GM19035 (cell line): ENCODE measurements around the gene TNS3.

Experiments used
- ATAC-seq: cut with Tn5 transposase; IDR thresholded peaks from one replicate; pipeline ENCODE4 v1.9.1; 2021; ENCODE audit not compliant: unreplicated experiment

Gene TNS3

GRCh38 chr7:47295606-47296005 is 286.3 kb downstream of the TNS3 start:
- no peak for ATAC-seq

GRCh38 chr7:47294556-47295222 is 287.2 kb downstream of the TNS3 start:
- ATAC-seq: no peak

- ATAC-seq: no peak
These were observed 287.9 kb downstream of the TNS3 start for GRCh38 chr7:47293884-47294555.

- no peak for ATAC-seq
These were observed 289.0 kb downstream of the TNS3 start for GRCh38 chr7:47292832-47293309.

- ATAC-seq: peak; percentile 97
These were observed 290.3 kb downstream of the TNS3 start for GRCh38 chr7:47291461-47292081.

GRCh38 chr7:47290867-47291266 is 291.0 kb downstream of the TNS3 start:
- no peak for ATAC-seq

GRCh38 chr7:47290466-47290865 is 291.4 kb downstream of the TNS3 start:
- no peak for ATAC-seq

- no peak for ATAC-seq
These were observed 293.9 kb downstream of the TNS3 start for GRCh38 chr7:47288060-47288459.

GRCh38 chr7:47285860-47286491 is 295.9 kb downstream of the TNS3 start:
- ATAC-seq: no peak

GRCh38 chr7:47284691-47285635 is 296.9 kb downstream of the TNS3 start:
- no peak for ATAC-seq

- ATAC-seq: no peak
These were observed 298.3 kb downstream of the TNS3 start for GRCh38 chr7:47283497-47284131.

- no peak for ATAC-seq
These were observed 299.0 kb downstream of the TNS3 start for GRCh38 chr7:47282790-47283496.

GRCh38 chr7:47281966-47282643 is 299.8 kb downstream of the TNS3 start:
- no peak for ATAC-seq

GRCh38 chr7:47281161-47281560 is 300.8 kb downstream of the TNS3 start:
- ATAC-seq: no peak

GRCh38 chr7:47280114-47280513 is 301.8 kb downstream of the TNS3 start:
- ATAC-seq: no peak

GRCh38 chr7:47278043-47278442 is 303.9 kb downstream of the TNS3 start:
- no peak for ATAC-seq

- ATAC-seq: no peak
These were observed 304.6 kb downstream of the TNS3 start for GRCh38 chr7:47277321-47277781.

GRCh38 chr7:47273974-47274766 is 307.7 kb downstream of the TNS3 start:
- ATAC-seq: no peak
